Hematopoietic multipotent progenitor cell treated with erythropoietin and hydrocortisone succinate and interleukin-3 and kit ligand, for 4 days (in vitro differentiated cells): ENCODE data around the gene BRCC3.
"Not testable (repeated sequence)": the region's sequence is repeated elsewhere in the genome, so short reads cannot be mapped to it uniquely, and the experiment has no call there.

Experiments used
- DNase-seq: peaks from one replicate; pipeline ENCODE4 v3.0.0-alpha.2; 2015

BRCC3 gene

DNA sequence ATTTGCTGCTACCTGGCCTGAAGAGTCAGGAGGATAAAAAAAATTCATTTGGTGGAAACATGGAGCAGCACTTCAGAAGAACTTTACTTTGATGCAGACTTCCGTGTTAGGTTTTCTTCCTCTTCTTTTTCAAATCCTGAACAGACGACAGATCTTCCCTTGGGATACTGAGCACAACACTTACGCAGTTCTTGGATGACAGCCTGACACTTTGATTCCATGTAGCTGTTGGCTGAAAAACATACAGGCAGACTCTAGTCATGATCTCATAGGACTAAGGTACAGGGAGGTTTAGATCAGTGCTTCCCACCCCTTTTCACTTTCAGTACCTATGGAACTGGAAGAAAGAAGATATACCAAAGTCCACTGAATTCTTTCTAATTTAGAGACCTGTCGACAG is 9.5 kb upstream of the BRCC3 start:
- no peak for DNase-seq

DNA sequence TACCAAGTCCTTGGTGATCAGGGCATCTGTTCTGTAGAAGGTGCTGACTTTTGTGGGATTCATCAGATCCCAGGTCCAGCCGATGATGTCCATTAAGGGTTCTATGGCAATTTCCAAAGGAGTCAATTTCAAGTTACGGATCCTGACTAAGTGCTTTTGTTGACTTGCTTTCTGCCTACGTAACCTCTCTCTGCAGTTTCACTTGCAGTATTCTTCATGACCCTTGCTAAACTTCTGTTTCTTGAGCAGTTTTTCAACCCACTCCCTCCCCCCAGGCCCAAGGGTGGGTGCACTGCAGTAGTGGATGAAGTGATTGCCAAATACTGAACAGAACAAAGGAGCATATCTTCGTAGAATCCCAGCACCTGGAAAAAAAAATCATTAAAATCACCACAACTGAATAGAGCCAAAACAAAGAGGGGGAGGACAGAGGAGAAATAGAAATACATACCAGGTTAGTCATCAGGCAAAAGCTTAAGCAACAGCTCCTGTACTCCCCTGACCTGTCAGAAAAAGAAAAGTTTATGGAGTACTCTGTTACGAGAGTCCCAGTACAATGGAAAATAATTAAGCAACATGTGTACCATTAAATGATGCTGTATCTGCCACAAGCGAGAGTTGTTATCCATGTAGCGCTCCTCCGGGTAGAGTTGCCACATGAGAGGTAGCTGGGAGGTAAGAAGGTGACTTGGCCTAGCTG is 6.1 kb upstream of the BRCC3 start:
- no peak for DNase-seq

DNA sequence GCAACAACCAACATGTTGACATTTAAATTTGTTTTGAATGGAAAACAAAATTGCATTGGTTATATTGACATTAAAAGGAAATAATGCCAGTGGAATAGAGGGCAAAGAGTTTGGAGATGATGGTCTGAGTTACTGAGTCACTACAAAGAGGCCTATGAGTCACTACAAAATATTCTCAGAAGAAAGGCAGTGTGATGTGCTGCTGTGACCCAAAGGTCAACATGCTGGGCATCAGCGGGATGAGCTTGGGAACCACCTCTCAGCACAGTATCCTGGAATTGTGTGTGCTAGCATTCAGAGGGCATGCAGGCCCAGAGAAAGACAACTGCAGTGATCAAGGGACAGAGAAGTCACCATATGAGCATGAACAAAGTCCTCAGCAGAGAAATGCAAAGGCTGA is 3.1 kb upstream of the BRCC3 start:
- no peak for DNase-seq

DNA sequence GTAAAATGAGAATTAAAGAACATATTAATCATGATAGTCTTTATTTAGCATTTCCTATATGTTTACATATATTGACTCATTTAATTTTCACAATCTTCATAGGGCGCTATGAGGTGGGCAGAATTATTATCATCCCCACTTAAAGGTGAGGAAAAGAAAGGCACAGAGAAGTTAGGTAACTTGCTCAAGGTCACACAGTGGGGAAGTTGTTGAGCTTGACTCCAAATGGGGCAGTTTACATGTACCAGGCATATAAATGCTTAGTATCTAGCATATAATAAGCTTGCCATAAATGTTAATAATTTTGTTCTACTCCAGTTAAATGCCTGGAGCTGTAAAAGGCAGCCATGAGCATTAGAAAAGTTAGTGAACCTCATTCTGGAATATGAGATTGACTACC is 1.9 kb upstream of the BRCC3 start:
- no peak for DNase-seq

DNA sequence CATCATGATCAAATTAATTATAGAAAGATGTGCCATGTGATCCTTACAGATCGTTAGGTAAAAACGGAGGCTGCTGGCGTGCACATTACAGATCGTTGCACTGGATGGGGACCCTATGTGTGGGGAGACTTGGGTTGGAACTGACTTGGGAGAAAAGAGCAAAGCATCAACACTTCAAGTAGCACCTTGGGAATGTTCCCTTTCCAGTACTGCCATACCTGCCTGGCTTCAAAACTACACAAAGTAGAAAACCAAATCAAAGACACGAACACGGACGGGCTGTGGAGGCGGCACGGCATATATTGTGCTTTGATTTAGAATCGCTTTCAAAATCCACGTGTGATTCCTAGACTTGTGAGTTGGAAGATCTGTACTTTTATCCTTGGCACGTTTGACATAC is 1.3 kb upstream of the BRCC3 start:
- no peak for DNase-seq

DNA sequence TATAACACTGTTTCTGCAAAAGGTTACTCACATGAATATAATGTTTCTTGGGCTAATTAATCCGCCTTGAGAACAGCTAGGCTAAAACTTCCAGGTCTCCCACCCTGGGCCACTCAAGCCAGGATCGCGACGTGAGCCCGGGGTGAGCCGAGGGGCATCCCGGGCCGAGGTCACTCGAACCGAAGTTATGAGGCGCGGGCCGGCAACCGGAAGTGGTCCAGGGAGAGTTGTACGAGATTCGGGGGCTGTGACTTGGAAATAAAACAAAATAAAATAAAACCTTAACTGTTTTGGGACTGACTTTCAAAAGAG is 689 bp upstream of the BRCC3 start:
- DNase-seq, result no peak

DNA sequence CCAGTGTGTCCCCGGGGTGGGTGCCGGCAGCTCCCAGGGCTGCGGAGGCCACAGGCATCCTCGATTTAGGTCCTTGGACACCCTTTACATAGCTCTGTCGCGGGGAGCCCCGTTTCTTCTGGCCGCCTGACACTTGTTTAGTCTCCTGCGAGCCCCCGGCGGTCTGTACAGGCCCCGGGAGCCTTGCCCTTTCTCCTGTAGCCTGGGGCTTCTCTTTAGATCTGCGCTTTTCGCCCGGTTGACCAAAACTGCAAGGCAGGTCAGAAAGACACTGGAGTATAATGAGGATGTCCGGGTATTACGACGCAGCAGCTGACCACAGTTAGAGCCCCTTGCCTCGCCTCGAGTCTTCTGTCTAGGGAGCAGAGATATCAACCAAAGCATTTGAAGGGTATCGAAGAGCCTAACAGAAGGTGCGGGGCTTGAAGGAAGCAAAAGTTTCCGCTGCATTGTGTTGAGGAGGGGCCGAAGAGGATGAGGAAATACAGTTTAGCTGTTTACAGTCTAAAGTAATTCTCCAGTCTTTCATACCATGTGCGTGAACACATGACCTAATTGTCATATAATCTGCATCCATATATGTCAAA is 479 bp downstream of the BRCC3 start:
- peak; percentile 43 for DNase-seq

DNA sequence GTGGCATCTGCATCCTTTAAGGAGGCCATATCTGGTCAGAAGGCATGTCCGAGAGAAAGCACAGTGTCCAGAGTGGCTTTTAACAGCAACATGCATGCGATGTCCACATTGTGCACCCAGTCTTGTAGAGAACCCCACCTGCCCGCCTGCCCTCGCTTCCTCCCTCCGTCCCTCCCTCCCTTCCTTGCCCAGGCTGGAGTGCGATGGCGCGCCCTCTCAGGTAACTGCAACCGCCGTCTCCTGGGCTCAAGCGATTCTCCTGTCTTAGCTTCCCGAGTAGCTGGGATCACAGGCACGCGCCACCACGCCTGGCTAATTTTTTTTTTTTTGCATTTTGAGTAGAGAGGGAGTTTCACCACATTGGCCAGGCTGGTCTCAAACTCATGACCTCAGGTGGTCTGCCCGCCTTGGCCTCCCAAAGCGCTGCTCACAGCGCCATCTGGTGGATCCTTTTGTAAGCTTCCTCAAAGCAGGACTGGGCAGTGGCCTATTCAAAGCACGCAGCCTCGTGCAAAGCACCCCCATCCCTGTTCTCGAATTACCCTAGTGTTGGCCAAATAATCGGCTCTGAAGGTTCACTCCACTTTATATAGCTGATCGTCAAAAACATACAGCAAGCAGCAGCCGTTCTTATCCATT is 15.0 kb downstream of the BRCC3 start:
- DNase-seq, result peak; percentile 57

DNA sequence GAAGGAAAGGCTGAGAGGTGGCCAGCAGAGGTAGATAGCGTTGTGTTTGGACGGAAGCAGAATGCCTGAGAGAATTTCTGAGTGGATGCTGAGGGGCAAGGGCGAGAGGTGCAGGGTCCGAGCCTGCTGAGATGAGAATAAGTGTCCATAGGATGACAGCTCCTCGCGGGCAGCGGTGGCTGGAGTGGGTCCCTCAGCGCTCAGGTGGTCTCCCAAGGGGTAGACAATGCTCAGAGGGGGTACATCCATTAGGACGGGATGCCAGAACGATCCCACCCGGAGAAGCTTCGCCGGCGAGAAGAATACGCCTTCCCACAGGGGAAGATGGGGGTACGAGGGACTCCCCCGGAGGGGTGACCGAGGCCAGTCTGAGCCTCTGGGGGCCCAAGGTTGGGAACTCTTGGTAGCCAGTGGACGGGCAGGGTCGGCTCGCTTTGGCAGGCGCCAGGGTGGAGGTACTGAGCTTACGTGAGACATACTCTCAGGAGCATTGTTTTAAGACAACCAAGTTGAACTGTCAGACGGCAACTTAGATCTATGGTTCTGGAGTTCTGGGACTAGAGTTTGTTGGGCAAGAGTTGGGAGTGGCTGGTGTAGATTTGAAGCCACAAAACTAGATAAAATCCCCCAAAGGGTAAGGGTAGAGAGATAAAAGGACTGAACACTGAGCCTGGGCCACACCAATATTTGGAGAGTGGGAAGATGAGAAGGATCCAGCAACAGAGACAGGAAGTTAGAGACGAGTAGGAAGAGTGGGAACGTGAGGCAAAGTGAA is 15.8 kb downstream of the BRCC3 start:
- peak; percentile 56 for DNase-seq

DNA sequence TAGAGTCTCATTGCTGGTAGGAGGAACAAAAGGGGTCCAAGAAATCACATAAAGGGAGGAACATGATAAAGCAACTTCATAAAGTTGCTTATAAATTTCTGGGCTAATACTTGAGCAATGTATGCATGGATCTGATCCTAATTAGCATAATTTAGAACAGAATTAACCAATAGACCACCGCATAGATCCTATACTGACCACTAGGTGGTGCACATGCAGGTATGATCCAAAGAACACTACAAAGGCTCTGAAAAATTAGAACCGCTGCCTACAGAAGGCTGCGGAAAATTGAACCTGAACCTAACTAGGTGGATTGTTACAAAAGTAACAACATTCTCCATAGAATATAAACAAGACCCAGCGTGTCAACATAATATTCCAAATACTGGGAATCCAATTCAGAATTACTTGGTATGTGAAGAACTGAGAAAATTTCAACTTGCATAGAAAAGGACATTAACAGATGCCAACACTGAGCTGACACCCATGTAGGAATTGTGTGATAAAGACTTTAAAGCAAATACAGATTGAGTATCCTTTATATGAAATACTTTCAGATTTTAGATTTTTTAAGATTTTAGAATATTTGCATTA is 23.3 kb downstream of the BRCC3 start:
- DNase-seq, result peak; percentile 68

DNA sequence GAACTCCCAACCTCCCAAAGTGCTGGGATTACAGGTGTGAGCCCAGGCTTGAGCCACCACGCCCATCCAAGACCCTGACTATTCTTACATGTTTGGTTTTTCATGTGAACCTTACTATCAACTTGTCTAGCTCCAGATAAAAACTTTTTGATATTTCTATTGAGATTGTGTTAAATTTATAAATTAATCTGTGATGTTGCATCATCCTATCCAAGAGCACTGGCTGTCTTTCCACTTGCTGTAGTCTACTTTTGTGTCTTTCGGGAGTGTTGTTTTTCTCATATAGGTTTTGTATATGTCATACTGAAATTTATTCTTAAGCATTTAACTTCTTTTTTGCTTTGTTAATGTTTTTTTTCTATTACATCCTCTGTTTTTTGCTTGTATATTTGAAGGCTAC is 34.6 kb downstream of the BRCC3 start:
- no peak for DNase-seq

DNA sequence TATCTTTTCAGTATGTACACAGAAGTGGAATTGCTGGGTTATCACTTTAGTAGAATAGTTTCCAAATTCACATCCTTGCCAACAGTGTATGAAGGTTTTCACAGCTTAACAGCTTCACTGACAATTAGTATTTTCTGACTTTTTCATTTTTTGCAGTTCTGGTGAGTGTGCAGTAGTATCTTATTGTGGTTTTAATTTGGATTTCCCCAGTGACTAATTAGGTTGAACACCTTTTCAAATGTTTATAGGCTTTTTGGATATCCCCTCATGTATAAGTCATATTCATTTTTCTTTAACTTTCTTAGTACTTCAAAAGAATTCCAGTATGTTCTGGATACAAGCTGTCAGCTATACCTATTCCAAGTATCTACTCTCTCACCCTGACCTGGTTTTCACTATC is 37.1 kb downstream of the BRCC3 start:
- DNase-seq, result no peak

DNA sequence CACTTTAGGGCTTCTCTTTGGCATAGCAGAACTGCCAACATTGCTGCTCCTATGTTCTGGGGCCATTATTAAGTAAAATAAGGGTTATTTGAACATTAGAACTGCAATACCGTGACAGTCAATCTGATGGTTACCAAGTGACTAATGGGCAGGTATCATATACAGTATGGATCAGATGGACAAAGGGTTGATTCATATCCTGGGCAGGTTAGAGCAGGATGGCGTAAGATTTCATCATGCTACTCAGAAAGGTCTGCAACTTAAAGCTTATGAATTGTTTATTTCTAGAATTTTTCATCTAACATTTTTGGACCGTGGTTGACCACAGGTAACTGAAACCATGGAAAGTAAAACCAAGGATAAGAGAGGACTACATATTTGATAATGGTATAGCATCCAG is 40.9 kb downstream of the BRCC3 start:
- no peak for DNase-seq

DNA sequence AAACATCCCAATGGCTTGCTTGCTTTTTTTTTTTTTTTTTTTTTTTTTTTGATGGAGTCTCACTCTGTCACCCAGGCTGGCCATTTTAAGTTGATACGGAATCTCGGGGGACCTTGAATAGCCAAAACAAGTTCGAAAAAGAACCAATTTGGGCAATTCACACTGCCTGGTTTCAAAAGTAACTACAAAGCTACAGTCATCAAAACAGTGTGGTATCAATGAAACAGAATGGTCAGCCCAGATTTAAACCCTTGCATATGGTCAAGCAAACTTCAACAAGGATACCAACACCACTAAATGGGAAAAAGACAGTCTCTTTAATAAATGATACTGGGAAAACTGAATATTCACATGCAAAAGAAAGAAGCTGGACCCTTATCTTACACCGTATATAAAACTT is 41.8 kb downstream of the BRCC3 start:
- no peak for DNase-seq

DNA sequence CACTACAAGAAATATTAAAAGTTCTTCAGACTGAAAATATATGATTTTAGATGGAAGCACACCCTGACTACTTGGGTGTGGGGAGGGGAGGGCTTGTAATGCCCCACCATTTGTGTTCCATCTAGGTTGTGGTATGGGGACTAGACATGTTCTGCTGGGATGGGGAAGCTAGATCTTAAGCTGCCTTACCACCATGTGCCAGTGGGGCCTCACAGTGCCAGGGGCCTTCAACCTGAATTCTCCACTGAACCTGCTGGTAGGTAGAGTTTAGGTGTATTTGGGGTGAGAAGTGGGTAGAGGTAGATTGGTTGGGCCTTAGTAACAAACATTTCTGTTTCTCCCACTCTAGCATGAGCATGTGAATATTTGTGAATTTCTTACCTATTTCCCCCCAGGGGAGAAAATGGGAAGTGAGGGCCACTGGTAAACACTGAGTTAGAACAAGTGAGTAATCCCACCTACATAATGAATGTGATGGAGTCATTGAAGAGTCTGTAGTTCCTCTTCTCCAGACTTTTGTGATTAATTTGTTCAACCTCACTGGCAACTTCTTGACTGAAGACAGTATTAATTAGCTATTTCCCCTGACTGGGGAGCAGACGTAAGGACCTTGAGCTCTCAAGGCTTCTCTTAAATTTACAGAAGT is 44.0 kb downstream of the BRCC3 start:
- no peak for DNase-seq

DNA sequence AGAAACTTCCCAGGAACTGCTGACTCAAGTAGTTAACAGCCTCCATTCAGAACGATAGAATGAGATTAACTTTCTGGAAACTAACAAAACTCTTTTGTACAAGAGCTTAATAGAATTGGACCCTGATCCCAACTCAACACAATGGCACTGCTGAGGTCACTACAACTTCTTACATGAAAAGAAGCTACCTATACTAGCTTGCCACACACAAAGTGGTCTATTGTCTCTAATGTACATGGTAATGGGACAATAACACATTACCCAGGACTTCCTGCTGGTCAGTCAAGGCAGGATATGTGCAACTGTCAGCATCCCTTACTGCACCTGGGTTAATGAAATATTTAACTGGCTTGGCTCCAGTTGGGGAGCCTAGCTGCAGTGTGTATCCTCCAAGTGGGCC is 56.2 kb downstream of the BRCC3 start:
- DNase-seq, result no peak

DNA sequence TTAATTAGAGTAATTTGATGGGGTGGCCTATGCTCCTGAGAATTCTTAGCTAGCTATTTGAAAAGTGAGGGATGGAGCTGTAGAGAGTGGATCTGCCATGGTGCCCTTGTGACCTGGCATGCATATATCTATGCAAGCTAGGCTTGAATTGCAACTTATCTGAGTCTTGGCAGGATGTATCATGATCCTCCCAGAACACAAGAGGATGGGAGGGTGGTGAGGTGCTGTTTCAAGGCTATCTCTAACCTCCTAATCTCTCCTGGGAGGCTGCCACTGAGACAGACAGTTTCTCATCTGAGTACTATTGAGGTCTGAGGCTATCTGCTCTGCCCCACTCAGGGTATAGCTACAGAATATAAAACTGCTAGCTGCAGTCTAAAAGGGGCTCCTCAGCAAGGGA is 56.6 kb downstream of the BRCC3 start:
- peak; percentile 67 for DNase-seq

DNA sequence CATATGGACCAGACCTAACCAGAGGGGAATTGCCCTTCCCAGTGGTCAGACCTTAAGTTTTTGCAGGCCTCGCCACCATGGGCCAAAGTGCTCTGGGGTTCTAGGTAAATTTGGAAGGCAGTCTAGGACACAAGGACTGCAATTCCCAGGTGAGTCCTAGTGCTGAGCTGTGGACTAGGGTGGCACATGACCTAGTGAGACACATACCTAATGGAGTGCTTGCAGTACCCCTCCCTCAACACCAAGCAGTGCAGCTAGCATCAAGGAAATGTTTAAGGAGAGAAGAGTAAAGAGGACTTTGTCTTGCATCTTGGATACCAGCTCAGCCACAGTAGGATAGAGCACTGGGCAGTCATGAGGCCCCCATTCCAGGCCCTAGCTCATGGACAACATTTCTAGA is 60.8 kb downstream of the BRCC3 start:
- no peak for DNase-seq

DNA sequence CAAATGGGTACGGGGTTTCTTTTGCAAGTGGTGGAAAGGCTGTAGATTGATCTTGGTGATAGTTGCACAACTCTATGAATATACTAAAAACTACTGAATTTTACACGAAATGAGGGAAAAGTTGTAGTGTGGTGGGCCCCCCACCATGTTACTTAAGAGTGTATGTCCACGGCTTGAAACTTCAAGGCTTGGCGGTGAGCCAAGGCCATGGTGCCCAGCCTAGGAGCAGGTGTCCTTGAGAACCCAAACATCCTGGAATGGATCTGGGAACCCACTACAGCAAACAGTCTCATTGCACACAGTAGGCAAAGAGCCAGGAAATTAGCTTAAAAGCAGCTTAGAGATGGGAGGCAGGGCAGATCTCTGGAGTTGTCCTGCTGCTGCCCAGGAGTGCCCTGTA is 62.9 kb downstream of the BRCC3 start:
- DNase-seq, result no peak

DNA sequence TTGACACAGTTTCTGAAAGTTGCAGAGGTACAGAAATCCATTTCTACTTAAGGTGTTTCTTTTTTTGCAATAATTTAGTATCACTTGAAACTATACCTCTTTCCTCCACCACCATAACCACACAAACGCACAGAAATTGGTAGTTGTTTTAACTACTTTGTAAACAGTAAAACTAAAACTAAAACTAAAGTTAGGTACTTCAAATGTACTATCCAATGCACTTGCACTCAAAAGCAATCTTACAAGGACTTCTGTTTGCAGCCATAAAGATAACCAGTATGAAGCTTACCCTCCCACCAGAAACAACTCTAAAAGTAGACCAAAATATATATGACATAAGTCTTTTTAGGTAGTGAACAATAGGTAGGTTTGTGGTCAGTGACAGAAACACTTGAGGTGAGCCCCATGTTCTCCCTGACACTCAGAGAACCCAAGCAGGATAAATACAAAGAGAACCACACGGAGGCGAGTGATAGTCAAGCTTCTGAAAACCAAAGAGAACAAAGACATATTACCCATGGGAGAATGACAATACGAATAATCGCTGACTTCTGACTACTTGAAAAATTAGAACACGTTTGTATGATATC is 72.7 kb downstream of the BRCC3 start:
- DNase-seq, result no peak

DNA sequence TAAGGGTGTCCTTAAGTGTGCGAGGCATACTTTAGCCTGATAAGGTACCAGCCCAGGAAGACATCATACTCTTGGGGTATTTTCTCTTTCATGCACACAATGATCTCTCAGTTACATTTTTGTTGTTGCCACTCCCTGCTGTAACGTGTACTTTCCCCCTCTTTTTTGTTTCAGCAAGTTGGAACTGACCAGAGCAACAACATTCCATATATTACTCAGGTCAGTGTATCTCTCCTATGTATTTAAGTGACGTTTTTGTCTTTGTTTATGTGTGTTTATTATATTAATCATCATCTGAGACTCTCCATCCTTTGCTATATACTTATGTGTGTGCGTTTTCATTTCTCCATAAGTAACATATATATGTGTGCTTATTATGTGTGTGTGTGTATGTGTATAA is 73.6 kb downstream of the BRCC3 start:
- no peak for DNase-seq

DNA sequence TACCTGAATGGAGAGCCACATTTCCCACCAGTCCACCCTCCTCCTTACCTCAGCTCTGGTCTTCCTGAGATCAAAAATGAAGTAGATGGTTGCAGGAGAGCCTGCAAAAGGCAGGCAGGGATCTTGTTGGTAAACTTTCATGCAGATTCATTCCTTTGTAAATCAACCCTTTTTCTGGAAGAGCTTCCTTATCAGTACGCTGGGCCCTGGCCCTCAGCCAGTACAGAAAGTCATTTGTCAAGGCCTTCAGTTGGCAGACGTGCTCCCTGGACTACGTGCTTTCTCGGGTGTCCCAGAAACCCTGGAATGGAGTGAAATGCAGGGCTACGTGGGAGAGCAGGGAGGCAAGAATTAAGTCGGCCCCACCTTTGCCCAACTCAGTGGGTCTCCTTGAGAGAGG is 76.3 kb downstream of the BRCC3 start:
- DNase-seq, result not testable (repeated sequence)

DNA sequence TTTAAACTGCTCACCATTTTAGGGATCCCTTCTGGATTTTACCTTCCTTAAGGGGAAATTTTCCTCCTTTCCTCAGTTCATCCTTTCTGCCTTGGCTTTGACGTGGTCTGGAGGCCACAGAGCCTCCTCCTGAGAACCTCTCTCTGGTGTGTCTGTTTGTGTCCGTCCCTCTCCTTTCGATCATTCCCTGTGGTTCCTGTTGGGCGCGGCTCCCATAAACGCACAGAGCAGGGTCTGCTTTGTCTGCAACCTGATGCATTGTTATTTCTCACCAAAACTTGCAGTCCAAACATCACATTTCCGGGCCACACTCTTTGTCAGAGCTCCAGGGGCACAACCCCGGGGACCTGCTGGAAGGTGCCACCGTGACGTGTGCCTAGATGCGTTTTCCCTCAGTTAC is 76.9 kb downstream of the BRCC3 start:
- DNase-seq, result not testable (repeated sequence)
